PFSK-1 (cell line): ENCODE results near the gene ELL2.

Experiments
- FOXP2 ChIP-seq: optimal IDR thresholded peaks from 2 replicates; pipeline ENCODE3; 2011; ENCODE audit warnings: borderline replicate concordance, control low read depth, inconsistent platforms; ENCODE audit not compliant: insufficient read depth; ENCODE audit errors: extremely low read length, extremely low read depth
- POLR2AphosphoS5 ChIP-seq: IDR thresholded peaks from 2 replicates; pipeline ENCODE4 v1.6.1; 2012; ENCODE audit warnings: low read depth, mild to moderate bottlenecking, control low read depth, low read length, moderate library complexity
- SIN3A ChIP-seq: IDR thresholded peaks from 2 replicates; pipeline ENCODE4 v1.6.1; 2012; ENCODE audit warnings: mild to moderate bottlenecking, low read length, moderate library complexity, borderline replicate concordance; ENCODE audit not compliant: insufficient read depth
- TAF1 ChIP-seq: IDR thresholded peaks from 2 replicates; pipeline ENCODE4 v1.6.1; 2012; ENCODE audit warnings: low read length, control low read depth, borderline replicate concordance; ENCODE audit not compliant: insufficient read depth
- TF ChIP-seq, protein P1 (sequence below), 2 experiments: IDR thresholded peaks; 2 replicates each; pipeline versions ENCODE4 v1.6.1 to v1.8.0; 2011 to 2012; ENCODE audit warnings: low read depth in 2 of 2, low read length in 2 of 2, control low read depth in 1 of 2, inconsistent platforms in 1 of 2, mild to moderate bottlenecking in 1 of 2, moderate library complexity in 1 of 2; ENCODE audit not compliant: insufficient read depth in 1 of 2

ELL2 gene

GRCh38 chr5:95863383-95863757, 98.3 kb downstream of the ELL2 start:
- TF ChIP-seq SIN3A (no peak), POLR2AphosphoS5 (no peak), FOXP2 (no peak), TAF1 (no peak)
- TF ChIP-seq, protein P1, sequence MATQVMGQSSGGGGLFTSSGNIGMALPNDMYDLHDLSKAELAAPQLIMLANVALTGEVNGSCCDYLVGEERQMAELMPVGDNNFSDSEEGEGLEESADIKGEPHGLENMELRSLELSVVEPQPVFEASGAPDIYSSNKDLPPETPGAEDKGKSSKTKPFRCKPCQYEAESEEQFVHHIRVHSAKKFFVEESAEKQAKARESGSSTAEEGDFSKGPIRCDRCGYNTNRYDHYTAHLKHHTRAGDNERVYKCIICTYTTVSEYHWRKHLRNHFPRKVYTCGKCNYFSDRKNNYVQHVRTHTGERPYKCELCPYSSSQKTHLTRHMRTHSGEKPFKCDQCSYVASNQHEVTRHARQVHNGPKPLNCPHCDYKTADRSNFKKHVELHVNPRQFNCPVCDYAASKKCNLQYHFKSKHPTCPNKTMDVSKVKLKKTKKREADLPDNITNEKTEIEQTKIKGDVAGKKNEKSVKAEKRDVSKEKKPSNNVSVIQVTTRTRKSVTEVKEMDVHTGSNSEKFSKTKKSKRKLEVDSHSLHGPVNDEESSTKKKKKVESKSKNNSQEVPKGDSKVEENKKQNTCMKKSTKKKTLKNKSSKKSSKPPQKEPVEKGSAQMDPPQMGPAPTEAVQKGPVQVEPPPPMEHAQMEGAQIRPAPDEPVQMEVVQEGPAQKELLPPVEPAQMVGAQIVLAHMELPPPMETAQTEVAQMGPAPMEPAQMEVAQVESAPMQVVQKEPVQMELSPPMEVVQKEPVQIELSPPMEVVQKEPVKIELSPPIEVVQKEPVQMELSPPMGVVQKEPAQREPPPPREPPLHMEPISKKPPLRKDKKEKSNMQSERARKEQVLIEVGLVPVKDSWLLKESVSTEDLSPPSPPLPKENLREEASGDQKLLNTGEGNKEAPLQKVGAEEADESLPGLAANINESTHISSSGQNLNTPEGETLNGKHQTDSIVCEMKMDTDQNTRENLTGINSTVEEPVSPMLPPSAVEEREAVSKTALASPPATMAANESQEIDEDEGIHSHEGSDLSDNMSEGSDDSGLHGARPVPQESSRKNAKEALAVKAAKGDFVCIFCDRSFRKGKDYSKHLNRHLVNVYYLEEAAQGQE (IDR thresholded peaks at IDR 0.05; ENCODE audit: insufficient read depth in 1 of 2, low read depth in 2 of 2, low read length in 2 of 2), result no peak

- no peak for TF ChIP-seq SIN3A
- no peak for TF ChIP-seq TAF1
- no peak for TF ChIP-seq POLR2AphosphoS5
- TF ChIP-seq FOXP2, result no peak
- TF ChIP-seq, protein P1 (IDR thresholded peaks at IDR 0.05; ENCODE audit: insufficient read depth in 1 of 2, low read depth in 2 of 2, low read length in 2 of 2), result no peak
Measured at GRCh38 chr5:95862671-95863382, 98.8 kb downstream of the ELL2 start.

DNA sequence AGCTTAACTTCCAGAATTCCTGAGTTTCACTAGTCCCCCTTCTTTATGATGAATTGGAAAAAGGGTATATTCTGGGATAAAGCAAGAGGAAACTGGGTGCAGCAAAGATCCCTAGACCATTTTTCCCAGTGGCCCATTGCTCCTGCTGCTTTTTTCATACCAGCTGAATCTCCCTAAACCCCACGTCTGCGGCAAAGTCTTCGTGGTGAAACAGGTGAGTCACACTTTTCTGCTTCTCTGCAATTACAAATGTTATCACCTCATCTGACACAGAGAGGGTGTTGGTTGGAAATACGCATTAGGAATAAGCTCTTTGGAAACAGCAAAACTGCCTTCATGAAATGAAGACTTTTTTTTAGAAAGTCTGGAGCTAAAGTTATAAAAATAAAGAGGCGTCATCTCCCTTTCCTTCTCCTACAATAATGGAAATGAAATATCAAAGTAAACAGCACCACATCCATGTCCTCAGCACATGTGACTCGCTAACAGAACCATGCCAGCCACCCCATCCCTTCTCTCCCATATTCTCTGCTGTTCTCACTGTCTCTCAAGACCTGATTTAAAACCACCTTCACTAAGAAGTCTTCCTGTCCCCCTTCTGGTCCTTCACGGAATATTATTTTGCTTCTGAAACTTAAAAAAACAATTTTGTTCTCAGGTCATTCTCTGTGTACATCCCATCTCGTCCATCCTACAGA, 99.6 kb downstream of the ELL2 start:
- TF ChIP-seq, protein P1 (IDR thresholded peaks at IDR 0.05; ENCODE audit: insufficient read depth in 1 of 2, low read depth in 2 of 2, low read length in 2 of 2), result no peak
- TF ChIP-seq FOXP2 (no peak), SIN3A (no peak), POLR2AphosphoS5 (no peak), TAF1 (no peak)

DNA sequence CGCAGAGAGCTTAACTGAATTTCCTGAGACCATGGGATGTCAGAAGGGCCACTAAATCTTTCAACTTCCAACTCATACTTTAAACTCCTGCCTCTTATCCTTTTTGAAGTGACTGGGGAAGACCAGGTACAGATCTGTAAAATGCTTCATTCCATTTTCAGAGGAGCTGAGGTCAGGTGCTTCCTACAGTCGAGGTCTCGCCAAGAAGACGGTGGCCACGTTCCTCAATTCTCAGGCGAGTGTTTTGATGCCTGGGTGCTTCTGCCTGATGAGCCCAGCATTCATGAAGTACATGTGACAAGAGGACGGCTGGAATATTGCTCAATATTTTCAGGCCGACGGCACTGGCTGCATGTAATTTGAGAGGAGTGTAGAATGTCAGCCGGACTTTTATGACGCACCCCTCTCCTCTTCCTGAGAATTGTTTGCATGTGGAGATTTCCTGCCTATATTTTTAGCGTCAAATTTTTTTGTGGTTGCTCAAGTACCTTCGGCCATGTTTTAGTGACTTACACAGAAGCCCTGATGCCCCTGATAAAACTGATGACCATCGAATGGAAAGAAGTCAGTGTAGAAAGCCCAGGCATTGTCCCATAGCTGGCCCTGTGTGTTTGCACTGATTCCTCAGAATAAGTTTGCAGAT, 100.3 kb downstream of the ELL2 start:
- TF ChIP-seq TAF1, result no peak
- TF ChIP-seq, protein P1 (IDR thresholded peaks at IDR 0.05; ENCODE audit: insufficient read depth in 1 of 2, low read depth in 2 of 2, low read length in 2 of 2), result no peak
- no peak for TF ChIP-seq SIN3A
- TF ChIP-seq POLR2AphosphoS5, result no peak
- no peak for TF ChIP-seq FOXP2
